Measurements from ENCODE around the gene ISCA1. TPM values are rescaled to one million over a fixed set of nuclear protein-coding genes. Genes with fewer than 3 reads are reported as not detected.
A peak's percentile ranks its signal among the peaks of the same experiment; 100 is the strongest.

The ISCA1 gene
- total RNA-seq, 1 donor from 2014 or later = 21.3 TPM

- FAIRE-seq (no peak), DNase-seq (ENCODE audit: low read depth) (no peak)
- Histone ChIP-seq H3K36me3 (ENCODE audit: control insufficient read depth, insufficient read depth, low read length) (no peaks in the 10 kb centered on the region), H3K27me3 (ENCODE audit: control insufficient read depth, insufficient read depth, low read length) (no peaks in the 10 kb centered on the region), H3K4me3 (ENCODE audit: low read depth, low read length) (no peak overlapping the region)
- no peak for TF ChIP-seq CTCF (IDR thresholded peaks at IDR 0.05; ENCODE audit: insufficient read depth, low read length, severe bottlenecking)
These were observed 35.6 kb downstream of the ISCA1 start for GRCh38 chr9:86246752-86247161.

- H3K36me3 ChIP-seq (ENCODE audit: control insufficient read depth, insufficient read depth, low read length) = no peaks in the 10 kb centered on the region
- DNase-seq (ENCODE audit: low read depth) (no peak), FAIRE-seq (no peak)
- H3K27me3 ChIP-seq (ENCODE audit: control insufficient read depth, insufficient read depth, low read length) = no peaks in the 10 kb centered on the region
- H3K4me3 ChIP-seq (ENCODE audit: low read depth, low read length) = no peak overlapping the region
- no peak for TF ChIP-seq CTCF (IDR thresholded peaks at IDR 0.05; ENCODE audit: insufficient read depth, low read length, severe bottlenecking)
These were observed 40.3 kb downstream of the ISCA1 start for GRCh38 chr9:86242071-86242470.

GRCh38 chr9:86241216-86241615, 41.1 kb downstream of the ISCA1 start:
- Histone ChIP-seq H3K36me3 (ENCODE audit: control insufficient read depth, insufficient read depth, low read length) (no peaks in the 10 kb centered on the region), H3K4me3 (ENCODE audit: low read depth, low read length) (no peak overlapping the region), H3K27me3 (ENCODE audit: control insufficient read depth, insufficient read depth, low read length) (no peaks in the 10 kb centered on the region)
- FAIRE-seq (no peak), DNase-seq (ENCODE audit: low read depth) (no peak)
- TF ChIP-seq CTCF (IDR thresholded peaks at IDR 0.05; ENCODE audit: insufficient read depth, low read length, severe bottlenecking) = no peak

GRCh38 chr9:86238861-86239770, 43.2 kb downstream of the ISCA1 start:
- Histone ChIP-seq H3K36me3 (ENCODE audit: control insufficient read depth, insufficient read depth, low read length) (no peaks in the 10 kb centered on the region), H3K27me3 (ENCODE audit: control insufficient read depth, insufficient read depth, low read length) (no peaks in the 10 kb centered on the region), H3K4me3 (ENCODE audit: low read depth, low read length) (no peak overlapping the region)
- peak; percentile 30 for DNase-seq (ENCODE audit: low read depth)
- FAIRE-seq = no peak
- TF ChIP-seq CTCF (IDR thresholded peaks at IDR 0.05; ENCODE audit: insufficient read depth, low read length, severe bottlenecking) = no peak

- H3K27me3 ChIP-seq (ENCODE audit: control insufficient read depth, insufficient read depth, low read length) = no peaks in the 10 kb centered on the region
- DNase-seq (ENCODE audit: low read depth) (no peak), FAIRE-seq (no peak)
- no peak for TF ChIP-seq CTCF (IDR thresholded peaks at IDR 0.05; ENCODE audit: insufficient read depth, low read length, severe bottlenecking)
- H3K4me3 ChIP-seq (ENCODE audit: low read depth, low read length) = no peak overlapping the region
- H3K36me3 ChIP-seq (ENCODE audit: control insufficient read depth, insufficient read depth, low read length) = no peaks in the 10 kb centered on the region
These were observed 51.5 kb downstream of the ISCA1 start for GRCh38 chr9:86230858-86231257.
